ENCODE data around the gene PRDM15. TPM values are rescaled to one million over a fixed set of nuclear protein-coding genes. Genes with fewer than 3 reads are reported as not detected.

The PRDM15 gene
- total RNA-seq, 2 experiments from 2014 or later: 10.4 to 12.0 TPM

- no peak overlapping the region for H3K4me3 ChIP-seq (ENCODE audit: low read length)
- H3K4me1 Mint-ChIP-seq (ENCODE audit: low read depth): no peaks in the 10 kb centered on the region
- no peak overlapping the region for H3K27ac ChIP-seq (ENCODE audit: low read depth in 1 of 2, low read length in 2 of 2)
- peaks cover 56% of the 10 kb centered on the region for H3K36me3 ChIP-seq (ENCODE audit: insufficient read depth, low read length)
- H3K36me3 Mint-ChIP-seq (ENCODE audit: low read depth): peaks cover 57% of the 10 kb centered on the region
- intact Hi-C loops (cut with DNase I, micrococcal nuclease): no loop called here
- POLR2A ChIA-PET: no interaction called here
- H3K4me3 Mint-ChIP-seq: no peak overlapping the region
- H3K27ac Mint-ChIP-seq: no peak overlapping the region
- no peaks in the 10 kb centered on the region for H3K4me1 ChIP-seq (ENCODE audit: insufficient read depth, low read length)
- no peaks in the 10 kb centered on the region for H3K27me3 Mint-ChIP-seq
- no peaks in the 10 kb centered on the region for H3K27me3 ChIP-seq (ENCODE audit: control insufficient read depth in 1 of 2, insufficient read depth in 2 of 2, low read length in 2 of 2)
- ATAC-seq (ENCODE audit: poor library complexity): no peak
- DNase-seq: no peak
- H3K9me3 ChIP-seq (ENCODE audit: control insufficient read depth in 1 of 2, insufficient read depth in 1 of 2, low read length in 2 of 2): no peaks in the 10 kb centered on the region
- TF ChIP-seq, protein P1, sequence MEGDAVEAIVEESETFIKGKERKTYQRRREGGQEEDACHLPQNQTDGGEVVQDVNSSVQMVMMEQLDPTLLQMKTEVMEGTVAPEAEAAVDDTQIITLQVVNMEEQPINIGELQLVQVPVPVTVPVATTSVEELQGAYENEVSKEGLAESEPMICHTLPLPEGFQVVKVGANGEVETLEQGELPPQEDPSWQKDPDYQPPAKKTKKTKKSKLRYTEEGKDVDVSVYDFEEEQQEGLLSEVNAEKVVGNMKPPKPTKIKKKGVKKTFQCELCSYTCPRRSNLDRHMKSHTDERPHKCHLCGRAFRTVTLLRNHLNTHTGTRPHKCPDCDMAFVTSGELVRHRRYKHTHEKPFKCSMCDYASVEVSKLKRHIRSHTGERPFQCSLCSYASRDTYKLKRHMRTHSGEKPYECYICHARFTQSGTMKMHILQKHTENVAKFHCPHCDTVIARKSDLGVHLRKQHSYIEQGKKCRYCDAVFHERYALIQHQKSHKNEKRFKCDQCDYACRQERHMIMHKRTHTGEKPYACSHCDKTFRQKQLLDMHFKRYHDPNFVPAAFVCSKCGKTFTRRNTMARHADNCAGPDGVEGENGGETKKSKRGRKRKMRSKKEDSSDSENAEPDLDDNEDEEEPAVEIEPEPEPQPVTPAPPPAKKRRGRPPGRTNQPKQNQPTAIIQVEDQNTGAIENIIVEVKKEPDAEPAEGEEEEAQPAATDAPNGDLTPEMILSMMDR (IDR thresholded peaks at IDR 0.05): no peak
- H3K9me3 Mint-ChIP-seq: no peaks in the 10 kb centered on the region
- CTCF ChIA-PET: interaction anchor here (1.4 kb wide), 1 partner anchor 261 kb away, joined by 3 read pairs; no protein-coding TSS in a partner anchor
Observed at GRCh38 chr21:41856572-41856971, 22.6 kb downstream of the PRDM15 start.

- Histone ChIP-seq H3K9me3 (ENCODE audit: control insufficient read depth in 1 of 2, insufficient read depth in 1 of 2, low read length in 2 of 2) (no peaks in the 10 kb centered on the region), H3K4me1 (ENCODE audit: insufficient read depth, low read length) (no peaks in the 10 kb centered on the region), H3K27me3 (ENCODE audit: control insufficient read depth in 1 of 2, insufficient read depth in 2 of 2, low read length in 2 of 2) (no peaks in the 10 kb centered on the region), H3K4me3 (ENCODE audit: low read length) (no peak overlapping the region), H3K36me3 (ENCODE audit: insufficient read depth, low read length) (peaks cover 56% of the 10 kb centered on the region), H3K27ac (ENCODE audit: low read depth in 1 of 2, low read length in 2 of 2) (no peak overlapping the region)
- POLR2A ChIA-PET: no interaction called here
- Mint-ChIP-seq H3K27me3 (no peaks in the 10 kb centered on the region), H3K27ac (no peak overlapping the region), H3K9me3 (no peaks in the 10 kb centered on the region), H3K4me3 (no peak overlapping the region), H3K36me3 (ENCODE audit: low read depth) (peaks cover 61% of the 10 kb centered on the region), H3K4me1 (ENCODE audit: low read depth) (no peaks in the 10 kb centered on the region)
- ATAC-seq (ENCODE audit: poor library complexity) (no peak), DNase-seq (no peak)
- TF ChIP-seq, protein P1 (IDR thresholded peaks at IDR 0.05): no peak
- CTCF ChIA-PET: no interaction called here
- intact Hi-C loops (cut with DNase I, micrococcal nuclease): no loop called here
Observed at GRCh38 chr21:41854426-41854995, 24.6 kb downstream of the PRDM15 start.

- no peaks in the 10 kb centered on the region for H3K9me3 ChIP-seq (ENCODE audit: control insufficient read depth in 1 of 2, insufficient read depth in 1 of 2, low read length in 2 of 2)
- no peaks in the 10 kb centered on the region for H3K27me3 Mint-ChIP-seq
- H3K36me3 Mint-ChIP-seq (ENCODE audit: low read depth): peaks cover 75% of the 10 kb centered on the region
- POLR2A ChIA-PET: no interaction called here
- no peak overlapping the region for H3K27ac ChIP-seq (ENCODE audit: low read depth in 1 of 2, low read length in 2 of 2)
- CTCF ChIA-PET: no interaction called here
- intact Hi-C loops (cut with DNase I, micrococcal nuclease): no loop called here
- no peak for ATAC-seq (ENCODE audit: poor library complexity)
- no peak for DNase-seq
- H3K36me3 ChIP-seq (ENCODE audit: insufficient read depth, low read length): peaks cover 48% of the 10 kb centered on the region
- no peaks in the 10 kb centered on the region for H3K4me1 Mint-ChIP-seq (ENCODE audit: low read depth)
- no peak overlapping the region for H3K4me3 ChIP-seq (ENCODE audit: low read length)
- H3K27ac Mint-ChIP-seq: no peak overlapping the region
- no peak overlapping the region for H3K4me3 Mint-ChIP-seq
- H3K4me1 ChIP-seq (ENCODE audit: insufficient read depth, low read length): no peaks in the 10 kb centered on the region
- TF ChIP-seq, protein P1 (IDR thresholded peaks at IDR 0.05): no peak
- H3K9me3 Mint-ChIP-seq: no peaks in the 10 kb centered on the region
- H3K27me3 ChIP-seq (ENCODE audit: control insufficient read depth in 1 of 2, insufficient read depth in 2 of 2, low read length in 2 of 2): no peaks in the 10 kb centered on the region
Observed at GRCh38 chr21:41852929-41853320, 26.2 kb downstream of the PRDM15 start.
